Body of pancreas (tissue), 4 donors: Measurements from ENCODE around the gene RBBP4. TPM values are rescaled to one million over a fixed set of nuclear protein-coding genes. Genes with fewer than 3 reads are reported as not detected.
"Not testable (repeated sequence)": the region's sequence is repeated elsewhere in the genome, so short reads cannot be mapped to it uniquely, and the experiment has no call there.

ENCODE experiments used
- ATAC-seq: fragments of 150-250 bp; one replicate; pipeline ENCODE4 v1.9.1; 2016
- DNase-seq, 4 donors: peaks; one replicate each; pipeline ENCODE4 v3.0.0-alpha.2; 2019
- H3K27ac ChIP-seq, 4 donors: fragments of 200-600 bp; sonication (generic); 1 replicate in 3 of 4; 2 replicates in 1 of 4; pipeline versions ENCODE4 v1.5.1 to v1.6.1; 2016 to 2019; ENCODE audit warnings: mild to moderate bottlenecking in 1 of 4, mixed read lengths in 1 of 4, moderate library complexity in 1 of 4
- H3K27me3 ChIP-seq, 2 donors: fragments of 200-600 bp; sonication (generic); one replicate each; pipeline ENCODE4 v1.6.0; 2016; ENCODE audit warnings: mild to moderate bottlenecking in 1 of 2
- H3K36me3 ChIP-seq, 2 donors: fragments of 200-600 bp; sonication (generic); replicated peaks in 1 of 2; 2 replicates each; pipeline ENCODE4 v1.5.1; 2016; ENCODE audit warnings: low read depth in 2 of 2; ENCODE audit not compliant: insufficient read depth in 1 of 2
- H3K4me1 ChIP-seq: fragments of 200-600 bp; sonication (generic); one replicate; pipeline ENCODE4 v1.6.0; 2016
- H3K4me3 ChIP-seq, 2 donors: fragments of 200-600 bp; sonication (generic); 1 replicate in 1 of 2; 2 replicates in 1 of 2; pipeline ENCODE4 v1.5.1; 2016 to 2019
- H3K9me3 ChIP-seq, 3 donors: fragments of 200-600 bp; sonication (generic); 1 replicate in 2 of 3; 2 replicates in 1 of 3; pipeline ENCODE4 v1.5.1; 2016
- POLR2A ChIP-seq, 3 donors: fragments of 450-650 bp; IDR thresholded peaks; one replicate each; pipeline ENCODE4 v1.6.1; 2016; ENCODE audit warnings: antibody characterized with exemption in 3 of 3, mild to moderate bottlenecking in 2 of 3
- WGBS, 2 donors: methylation state at CpG; one replicate each; pipeline ENCODE4 v1.1.5; 2017; 5-methylcytosine and 5-hydroxymethylcytosine counted together
- intact Hi-C: fragments of 100-400 bp; cut with DNase I; formaldehyde crosslinking; loops from one replicate; pipeline ENCODE4 v1.15.1; 2023
- total RNA-seq, 2 donors: library from RNA; depleted of rRNA; stranded (reverse); fragments of >200 nt; gene quantifications; one replicate each; pipeline ENCODE4 v1.1.0, GENCODE V29; 2016
- TF ChIP-seq, protein P1 (sequence below), 7 experiments: fragments of 450-650 bp in 4 of 7; fragments of 200-600 bp in 3 of 7; sonication (generic) in 3 of 7; IDR thresholded peaks; one replicate each; pipeline ENCODE4 v1.5.1; 2016 to 2019; ENCODE audit warnings: antibody characterized with exemption in 7 of 7

Gene RBBP4
- total RNA-seq, 2 donors from 2014 or later = 40.2 to 63.8 TPM

DNA sequence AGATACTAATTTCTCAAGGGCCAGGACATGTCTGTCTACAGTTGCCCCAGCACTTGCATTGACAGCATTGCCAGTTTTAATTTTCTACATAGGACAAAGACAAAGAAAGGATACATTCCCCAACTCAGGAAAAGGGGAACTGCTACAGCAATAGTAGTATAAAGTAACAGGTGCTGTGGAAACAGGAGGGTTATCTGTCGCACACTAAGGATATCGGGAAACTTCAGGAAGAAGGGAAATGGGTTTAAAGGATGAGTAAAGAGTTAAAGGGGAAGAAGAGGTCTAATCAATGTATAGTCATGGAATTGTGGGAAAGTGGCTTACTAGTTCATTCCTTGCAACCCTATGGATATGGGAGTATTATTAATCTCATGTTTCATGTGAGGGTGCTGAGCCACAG, 35.4 kb downstream of the RBBP4 start:
- 98 to 100% methylated on average over 2 of the region's 2 CpGs for WGBS, 2 donors
- no peak for ATAC-seq

DNA sequence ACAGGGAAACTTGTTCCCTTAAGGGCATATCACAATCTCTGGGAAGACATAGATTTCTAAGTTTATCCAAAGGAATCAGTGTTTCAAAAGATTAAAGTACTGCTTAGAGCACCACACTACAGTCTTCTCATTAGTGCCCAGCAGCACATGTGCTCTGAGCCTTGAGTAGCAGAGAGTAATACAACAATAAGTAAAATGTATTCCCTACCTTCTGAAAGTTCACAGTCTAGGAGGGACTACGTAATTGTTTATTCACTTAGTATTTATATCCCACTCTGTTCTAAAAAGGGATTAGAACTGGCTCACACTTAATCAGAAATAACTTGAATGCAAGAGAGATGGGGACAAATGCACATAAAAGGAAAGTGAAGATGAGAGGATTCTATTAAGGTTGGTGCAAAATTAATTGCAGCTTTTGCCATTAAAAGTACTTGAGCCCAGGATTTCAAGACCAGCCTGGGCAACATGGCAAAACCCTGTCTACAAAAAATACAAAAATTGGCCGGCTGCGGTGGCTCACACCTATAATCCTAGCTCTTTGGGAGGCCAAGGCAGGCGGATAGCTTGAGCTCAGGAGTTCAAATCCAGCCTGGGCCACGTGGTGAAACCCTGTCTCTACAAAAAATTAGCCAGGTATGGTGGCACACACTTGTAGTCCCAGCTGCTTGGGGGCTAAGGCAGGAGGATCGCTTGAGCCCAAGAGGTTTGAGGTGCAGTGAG, 42.6 kb downstream of the RBBP4 start:
- ATAC-seq (no peak), DNase-seq (no peak)
- 97% methylated on average over 6 of the region's 6 CpGs for WGBS, 2 donors
- H3K27me3 ChIP-seq = no peaks in the 10 kb centered on the region
- no peaks in the 10 kb centered on the region for H3K36me3 ChIP-seq
- TF ChIP-seq, protein P1, sequence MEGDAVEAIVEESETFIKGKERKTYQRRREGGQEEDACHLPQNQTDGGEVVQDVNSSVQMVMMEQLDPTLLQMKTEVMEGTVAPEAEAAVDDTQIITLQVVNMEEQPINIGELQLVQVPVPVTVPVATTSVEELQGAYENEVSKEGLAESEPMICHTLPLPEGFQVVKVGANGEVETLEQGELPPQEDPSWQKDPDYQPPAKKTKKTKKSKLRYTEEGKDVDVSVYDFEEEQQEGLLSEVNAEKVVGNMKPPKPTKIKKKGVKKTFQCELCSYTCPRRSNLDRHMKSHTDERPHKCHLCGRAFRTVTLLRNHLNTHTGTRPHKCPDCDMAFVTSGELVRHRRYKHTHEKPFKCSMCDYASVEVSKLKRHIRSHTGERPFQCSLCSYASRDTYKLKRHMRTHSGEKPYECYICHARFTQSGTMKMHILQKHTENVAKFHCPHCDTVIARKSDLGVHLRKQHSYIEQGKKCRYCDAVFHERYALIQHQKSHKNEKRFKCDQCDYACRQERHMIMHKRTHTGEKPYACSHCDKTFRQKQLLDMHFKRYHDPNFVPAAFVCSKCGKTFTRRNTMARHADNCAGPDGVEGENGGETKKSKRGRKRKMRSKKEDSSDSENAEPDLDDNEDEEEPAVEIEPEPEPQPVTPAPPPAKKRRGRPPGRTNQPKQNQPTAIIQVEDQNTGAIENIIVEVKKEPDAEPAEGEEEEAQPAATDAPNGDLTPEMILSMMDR (IDR thresholded peaks at IDR 0.05) = no peak
- TF ChIP-seq POLR2A (IDR thresholded peaks at IDR 0.05) = no peak
- no peak overlapping the region for H3K27ac ChIP-seq
- H3K4me1 ChIP-seq = peaks cover 10% of the 10 kb centered on the region
- H3K4me3 ChIP-seq = no peak overlapping the region
- no peaks in the 10 kb centered on the region for H3K9me3 ChIP-seq
- intact Hi-C loops = no loop called here

More for the DNA sequence above, 35.4 kb downstream of the RBBP4 start:
- Histone ChIP-seq H3K4me1 (peaks cover 8% of the 10 kb centered on the region), H3K36me3 (peaks cover 0 to 13% of the 10 kb centered on the region in 2 donors), H3K4me3 (no peak overlapping the region), H3K27ac (no peak overlapping the region), H3K27me3 (no peaks in the 10 kb centered on the region), H3K9me3 (no peaks in the 10 kb centered on the region)
- DNase-seq = no peak
- TF ChIP-seq POLR2A (IDR thresholded peaks at IDR 0.05) = no peak
- intact Hi-C loops = no loop called here

DNA sequence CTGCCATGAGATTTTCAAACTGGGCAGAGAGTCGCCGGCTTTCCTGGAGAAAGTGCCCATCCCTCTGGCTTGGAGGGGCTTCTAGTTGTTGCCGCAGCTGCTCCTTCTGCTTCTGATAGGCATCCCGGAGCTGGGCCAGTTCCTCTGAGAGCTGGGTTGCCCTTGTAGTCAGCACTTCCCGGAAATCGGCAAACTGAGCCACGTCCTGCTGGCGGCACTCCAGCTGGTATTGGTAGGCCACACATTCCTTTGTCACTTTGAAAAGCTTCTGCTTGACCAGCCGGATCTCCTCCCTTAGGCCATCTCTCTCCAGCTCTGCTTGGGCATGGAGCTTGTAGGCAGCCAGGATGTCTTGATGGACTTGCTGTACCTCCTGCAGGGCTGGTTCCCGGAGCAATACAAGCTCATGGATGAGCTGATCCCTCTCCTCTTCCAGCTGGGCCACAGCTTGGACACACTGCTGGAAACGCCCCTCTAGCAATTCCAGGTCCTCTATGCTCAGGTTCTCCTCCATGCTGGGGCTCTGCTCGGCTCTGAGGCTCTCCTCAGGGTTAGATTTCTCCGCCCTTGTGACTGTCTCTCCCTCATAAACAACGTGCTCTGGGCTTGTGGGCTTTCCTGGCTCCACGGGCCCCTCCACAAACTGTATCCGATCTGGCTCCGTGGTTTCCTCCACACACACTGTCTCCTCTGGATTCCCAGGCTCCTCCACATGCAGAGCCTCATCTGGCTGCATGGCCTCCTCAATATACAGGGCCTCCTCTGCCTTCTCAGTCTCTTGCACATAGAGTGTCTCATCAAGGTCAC, 44.3 kb downstream of the RBBP4 start:
- TF ChIP-seq, protein P1 (IDR thresholded peaks at IDR 0.05) = no peak
- TF ChIP-seq POLR2A (IDR thresholded peaks at IDR 0.05) = no peak
- peak overlapping the region in 2 of 4 donors; percentile 10 to 54 for H3K27ac ChIP-seq
- peak; percentile 78 for ATAC-seq

DNA sequence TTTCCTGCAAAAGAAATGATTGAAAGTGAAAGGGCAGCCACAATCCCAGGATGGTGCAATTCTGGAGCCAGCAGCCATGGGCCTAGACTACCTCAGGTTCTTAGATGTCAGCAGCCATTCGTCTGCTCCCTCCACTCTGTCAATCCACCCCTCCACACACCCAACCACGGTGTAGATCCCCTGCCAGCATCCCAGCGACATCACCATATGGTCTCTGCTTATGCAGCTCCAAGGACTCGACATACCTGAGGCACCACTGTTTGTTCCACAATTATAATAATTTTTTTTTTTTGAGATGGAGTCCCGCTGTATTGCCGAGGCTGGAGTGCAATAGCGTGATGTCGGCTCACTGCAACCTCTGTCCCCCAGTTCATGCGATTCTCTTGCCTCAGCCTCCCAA, 45.0 kb downstream of the RBBP4 start:
- intact Hi-C loops = no loop called here
- WGBS, 2 donors = 91 to 99% methylated on average over 9 of the region's 9 CpGs
- no peaks in the 10 kb centered on the region for H3K27me3 ChIP-seq
- peaks cover 10% of the 10 kb centered on the region for H3K4me1 ChIP-seq
- no peak for TF ChIP-seq POLR2A (IDR thresholded peaks at IDR 0.05)
- TF ChIP-seq, protein P1 (IDR thresholded peaks at IDR 0.05) = no peak
- no peaks in the 10 kb centered on the region for H3K9me3 ChIP-seq
- ATAC-seq = no peak
- no peak overlapping the region for H3K27ac ChIP-seq
- H3K36me3 ChIP-seq = no peaks in the 10 kb centered on the region
- DNase-seq = no peak
- no peak overlapping the region for H3K4me3 ChIP-seq

More for the DNA sequence above, 44.3 kb downstream of the RBBP4 start:
- Histone ChIP-seq H3K4me3 (no peak overlapping the region), H3K4me1 (peaks cover 10% of the 10 kb centered on the region), H3K36me3 (no peaks in the 10 kb centered on the region), H3K9me3 (no peaks in the 10 kb centered on the region), H3K27me3 (no peaks in the 10 kb centered on the region)
- DNase-seq = peak; percentile 67 to 82 (median 75)
- intact Hi-C loops = no loop called here
- 48 to 72% methylated on average over 7 to 15 of the region's 17 CpGs for WGBS, 2 donors

DNA sequence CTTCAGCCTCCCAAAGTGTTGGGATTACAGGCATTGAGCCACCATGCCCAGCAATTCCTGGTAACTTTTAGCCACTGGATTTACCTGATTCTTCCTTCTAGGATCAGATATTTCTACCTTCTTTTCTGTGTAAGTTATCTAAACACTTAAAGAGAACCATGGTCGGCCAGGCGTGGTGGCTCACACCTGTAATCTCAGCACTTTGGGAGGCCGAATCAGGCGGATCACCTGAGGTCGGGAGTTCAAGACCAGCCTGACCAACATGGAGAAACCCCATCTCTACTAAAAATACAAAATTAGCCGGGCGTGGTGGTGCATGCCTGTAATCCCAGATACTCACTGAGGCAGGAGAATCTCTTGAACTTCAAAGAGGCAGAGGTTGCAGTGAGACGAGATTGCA, 46.0 kb downstream of the RBBP4 start:
- H3K9me3 ChIP-seq, H3K4me3 ChIP-seq, ATAC-seq, H3K27ac ChIP-seq, H3K27me3 ChIP-seq, intact Hi-C loops, DNase-seq, H3K36me3 ChIP-seq: not testable (repeated sequence)
- H3K4me1 ChIP-seq = peaks cover 18% of the 10 kb centered on the region
- WGBS, 2 donors = 93 to 94% methylated on average over 8 of the region's 8 CpGs
